ENCODE measurements around the gene U2SURP.

U2SURP gene

GRCh38 chr3:143100451-143100850 lies 99.1 kb downstream of the U2SURP start:
- Histone ChIP-seq H3K36me3 (no peaks in the 10 kb centered on the region), H3K27me3 (no peaks in the 10 kb centered on the region), H3K4me1 (no peaks in the 10 kb centered on the region), H3K27ac (no peak overlapping the region), H3K4me3 (no peak overlapping the region), H3K9me3 (peaks cover 0 to 22% (median 20%) of the 10 kb centered on the region in 3 donors)
- no peak for DNase-seq
- intact Hi-C loops (cut with DNase I; ENCODE audit: low total_unique reads): no loop called here
- TF ChIP-seq CTCF (IDR thresholded peaks at IDR 0.05): no peak

GRCh38 chr3:143101792-143102381 lies 100.5 kb downstream of the U2SURP start:
- no peak for TF ChIP-seq CTCF (IDR thresholded peaks at IDR 0.05)
- H3K36me3 ChIP-seq: no peaks in the 10 kb centered on the region
- DNase-seq: no peak
- H3K27me3 ChIP-seq: no peaks in the 10 kb centered on the region
- no peak overlapping the region for H3K4me3 ChIP-seq
- intact Hi-C loops (cut with DNase I; ENCODE audit: low total_unique reads): no loop called here
- H3K9me3 ChIP-seq: peaks cover 0 to 30% (median 23%) of the 10 kb centered on the region in 3 donors
- no peaks in the 10 kb centered on the region for H3K4me1 ChIP-seq
- no peak overlapping the region for H3K27ac ChIP-seq

GRCh38 chr3:143103652-143104051 lies 102.3 kb downstream of the U2SURP start:
- intact Hi-C loops (cut with DNase I; ENCODE audit: low total_unique reads): no loop called here
- H3K36me3 ChIP-seq: no peaks in the 10 kb centered on the region
- H3K4me3 ChIP-seq: no peak overlapping the region
- H3K27me3 ChIP-seq: no peaks in the 10 kb centered on the region
- no peak for TF ChIP-seq CTCF (IDR thresholded peaks at IDR 0.05)
- no peak overlapping the region for H3K27ac ChIP-seq
- H3K9me3 ChIP-seq: peaks cover 0 to 30% (median 23%) of the 10 kb centered on the region in 3 donors
- DNase-seq: no peak
- no peaks in the 10 kb centered on the region for H3K4me1 ChIP-seq

- no peak overlapping the region for H3K27ac ChIP-seq
- peaks cover 0 to 30% (median 23%) of the 10 kb centered on the region in 3 donors for H3K9me3 ChIP-seq
- TF ChIP-seq CTCF (IDR thresholded peaks at IDR 0.05): no peak
These were observed 103.8 kb downstream of the U2SURP start for GRCh38 chr3:143105170-143105569.

GRCh38 chr3:143109861-143110260 lies 108.5 kb downstream of the U2SURP start:
- DNase-seq: no peak
- H3K36me3 ChIP-seq: no peaks in the 10 kb centered on the region
- intact Hi-C loops (cut with DNase I; ENCODE audit: low total_unique reads): no loop called here
- H3K27ac ChIP-seq: no peak overlapping the region
- no peak overlapping the region for H3K4me3 ChIP-seq
- H3K4me1 ChIP-seq: no peaks in the 10 kb centered on the region
- no peak for TF ChIP-seq CTCF (IDR thresholded peaks at IDR 0.05)
- no peaks in the 10 kb centered on the region for H3K27me3 ChIP-seq
- peaks cover 0 to 14% (median 9%) of the 10 kb centered on the region in 3 donors for H3K9me3 ChIP-seq

More at GRCh38 chr3:143105170-143105569, 103.8 kb downstream of the U2SURP start:
- DNase-seq: no peak
- H3K36me3 ChIP-seq: no peaks in the 10 kb centered on the region
- no peaks in the 10 kb centered on the region for H3K4me1 ChIP-seq
- no peaks in the 10 kb centered on the region for H3K27me3 ChIP-seq
- intact Hi-C loops (cut with DNase I; ENCODE audit: low total_unique reads): no loop called here
- H3K4me3 ChIP-seq: no peak overlapping the region

Data from tibial artery (tissue), 4 donors.